ENCODE results near the gene LINS1. TPM values are rescaled to one million over a fixed set of nuclear protein-coding genes. Genes with fewer than 3 reads are reported as not detected.

LINS1 gene
- total RNA-seq, result 5.7 and 5.9 TPM in 2 replicates

GRCh38 chr15:100602064-100602822 is at the start of gene LINS1, which contains the start of gene ASB7:
TSS of gene LINS1 (minus strand) at chr15:100602184. CDS start at chr15:100580842, 21,342 bp downstream.
TSS of gene ASB7 (plus strand) at chr15:100602589. CDS start at chr15:100612217, 9,628 bp downstream.

DNA sequence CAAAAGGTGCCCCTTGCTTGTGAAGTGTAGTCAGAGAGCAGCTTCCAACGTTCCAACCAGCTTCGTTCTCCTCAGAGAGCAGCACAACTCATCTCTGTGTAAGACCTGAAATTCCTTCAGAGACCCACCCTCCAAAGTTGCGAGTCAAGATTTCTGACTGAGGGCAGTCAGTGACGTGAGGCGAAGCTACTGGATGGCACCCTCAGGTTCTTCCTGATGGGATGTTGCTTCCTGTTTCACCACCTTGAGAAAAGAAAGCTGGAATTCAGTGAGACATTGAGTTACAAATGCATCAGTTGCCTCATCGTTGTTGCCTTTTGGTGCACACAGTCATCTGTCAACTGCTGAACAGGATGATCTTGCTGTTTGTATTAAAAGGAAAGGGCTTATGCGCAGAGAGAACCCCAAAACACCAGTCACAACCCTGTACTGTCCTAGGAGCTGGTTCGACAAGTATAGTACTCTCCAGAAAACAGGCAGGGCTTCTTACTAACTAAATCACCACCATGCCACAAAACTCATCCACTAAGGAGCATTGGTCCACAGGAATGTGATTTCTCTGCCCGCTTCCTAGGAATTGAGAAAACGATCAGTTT is 73.1 kb downstream of the LINS1 start, which contains the start of gene CERS3:
Gene CERS3, minus strand, starts transcription at position 118 of the 596 bp plus-strand sequence. CDS start 27,101 bp downstream, outside the sequence.

Other genes starting within 250 kb of the LINS1 start
- gene CERS3, start 73.2 kb downstream of the LINS1 start, total RNA-seq, result 0.14 TPM in 1 of 2 replicates, not detected in the other
- gene ASB7, start 405 bp upstream of the LINS1 start, total RNA-seq, result 14.2 and 14.4 TPM in 2 replicates